Measurements from ENCODE around the gene IGBP1.
A peak's percentile ranks its signal among the peaks of the same experiment; 100 is the strongest.
"Not testable (repeated sequence)": the region's sequence is repeated elsewhere in the genome, so short reads cannot be mapped to it uniquely, and the experiment has no call there.

The IGBP1 gene

GRCh38 chrX:70201732-70202131 is 68.5 kb downstream of the IGBP1 start:
- in situ Hi-C loops (cut with HindIII; ENCODE audit: low sequenced_read_pairs) = no loop called here
- no peak for DNase-seq (ENCODE audit: low read depth, low spot score)
- no peak for TF ChIP-seq CTCF (IDR thresholded peaks at IDR 0.05; ENCODE audit: low read depth, low read length)
- H3K4me3 ChIP-seq (ENCODE audit: low read depth, low read length) = no peak overlapping the region

GRCh38 chrX:70208479-70208878 is 75.2 kb downstream of the IGBP1 start:
- H3K4me3 ChIP-seq (ENCODE audit: low read depth, low read length) = no peak overlapping the region
- TF ChIP-seq CTCF (IDR thresholded peaks at IDR 0.05; ENCODE audit: low read depth, low read length) = no peak
- in situ Hi-C loops (cut with HindIII; ENCODE audit: low sequenced_read_pairs) = no loop called here
- peak; percentile 29 for DNase-seq (ENCODE audit: low read depth, low spot score)

GRCh38 chrX:70209570-70209969 is 76.3 kb downstream of the IGBP1 start:
- in situ Hi-C loops (cut with HindIII; ENCODE audit: low sequenced_read_pairs); H3K4me3 ChIP-seq (ENCODE audit: low read depth, low read length); DNase-seq (ENCODE audit: low read depth, low spot score): not testable (repeated sequence)
